ENCODE measurements around the gene FNBP1L. TPM values are rescaled to one million over a fixed set of nuclear protein-coding genes. Genes with fewer than 3 reads are reported as not detected.

The FNBP1L gene
- total and polyA plus RNA-seq, 10 of the 15 experiments (the other 5 are each of a cell fraction or from before 2014, with no cell fraction given): 0.02 to 0.12 (median 0.07) TPM; not detected in 4

- TF ChIP-seq HCFC1 (IDR thresholded peaks at IDR 0.05; ENCODE audit: low read length) (no peak), ZBED1 (IDR thresholded peaks at IDR 0.05; ENCODE audit: borderline replicate concordance) (no peak)
- SMC1A ChIA-PET (ENCODE audit: uncharacterized antibody, unreplicated experiment): no interaction called here
- Histone ChIP-seq H3K4me1 (ENCODE audit: control insufficient read depth, insufficient read depth, low read length) (no peaks in the 10 kb centered on the region), H3K79me2 (ENCODE audit: control insufficient read depth, insufficient read depth, low read length) (no peaks in the 10 kb centered on the region), H3K36me3 (ENCODE audit: control insufficient read depth in 2 of 2, insufficient read depth in 2 of 2, low read length in 1 of 2) (no peaks in the 10 kb centered on the region), H3K27ac (ENCODE audit: control insufficient read depth, insufficient read depth) (no peak overlapping the region), H3K27me3 (replicated peaks in 1 of 2; ENCODE audit: control insufficient read depth in 2 of 2, insufficient read depth in 2 of 2, low read length in 1 of 2) (peaks cover 0 to 2% of the 10 kb centered on the region in 2 experiments; a peak in 2 of 4 replicates), H3K4me3 (no peak overlapping the region), H3K9me3 (replicated peaks; ENCODE audit: control insufficient read depth, insufficient read depth, low read length) (no peaks in the 10 kb centered on the region; the same call in 2 of the 3 replicates), H2AFZ (ENCODE audit: control insufficient read depth, low read depth, low read length) (no peak overlapping the region), H3K4me2 (ENCODE audit: control insufficient read depth, insufficient read depth) (no peak overlapping the region), H4K20me1 (ENCODE audit: control insufficient read depth, insufficient read depth) (no peaks in the 10 kb centered on the region), H3K9ac (ENCODE audit: control insufficient read depth, insufficient read depth, low read length) (no peak overlapping the region)
- no peak for DNase-seq (ENCODE audit: low read depth, low spot score)
- POLR2A ChIA-PET: no interaction called here
- ATAC-seq: no peak
- intact Hi-C loops (cut with micrococcal nuclease; ENCODE audit: unreplicated experiment): loop anchor here (2.0 kb wide), 2 partner anchors 180 to 376 kb away; no protein-coding TSS in a partner anchor
- 31% methylated on average over 3 of the region's 3 CpGs for WGBS (ENCODE audit: insufficient coverage, insufficient replicate concordance, low lambda C conversion rate, missing lambda C conversion rate)
- RAD21 ChIA-PET (ENCODE audit: unreplicated experiment): no interaction called here
- CTCF ChIA-PET: interaction anchor here (0.7 to 1.1 kb wide), 3 partner anchors 23 to 404 kb away, joined by 3 read pairs; no protein-coding TSS in a partner anchor
- in situ Hi-C loops (cut with MboI): loop anchor here (25.0 kb wide), 1 partner anchor 399 kb away; no protein-coding TSS in a partner anchor
- no peak for FAIRE-seq
- BruUV-seq (replicated peaks): no TSS peak
Observed at GRCh38 chr1:93438716-93439115, 9.2 kb upstream of the FNBP1L start.

- 59% methylated on average over 4 of the region's 4 CpGs for WGBS (ENCODE audit: insufficient coverage, insufficient replicate concordance, low lambda C conversion rate, missing lambda C conversion rate)
- no peak overlapping the region for H3K4me2 ChIP-seq (ENCODE audit: control insufficient read depth, insufficient read depth)
- ATAC-seq (no peak), FAIRE-seq (no peak), DNase-seq (ENCODE audit: low read depth, low spot score) (no peak)
- no TSS peak for BruUV-seq (replicated peaks)
- H3K27me3 ChIP-seq (replicated peaks in 1 of 2; ENCODE audit: control insufficient read depth in 2 of 2, insufficient read depth in 2 of 2, low read length in 1 of 2): peaks cover 0 to 2% of the 10 kb centered on the region in 2 experiments; a peak in 2 of 4 replicates
- intact Hi-C loops (cut with micrococcal nuclease; ENCODE audit: unreplicated experiment) (no loop called here), in situ Hi-C loops (cut with MboI) (loop anchor here (25.0 kb wide), 1 partner anchor 397 kb away; no protein-coding TSS in a partner anchor)
- H4K20me1 ChIP-seq (ENCODE audit: control insufficient read depth, insufficient read depth): no peaks in the 10 kb centered on the region
- H3K4me1 ChIP-seq (ENCODE audit: control insufficient read depth, insufficient read depth, low read length): no peaks in the 10 kb centered on the region
- ChIA-PET POLR2A (no interaction called here), RAD21 (ENCODE audit: unreplicated experiment) (no interaction called here), SMC1A (ENCODE audit: uncharacterized antibody, unreplicated experiment) (no interaction called here), CTCF (interaction anchor here (1.9 kb wide), 1 partner anchor 9 kb away, joined by 4 read pairs; no protein-coding TSS in a partner anchor)
- no peaks in the 10 kb centered on the region for H3K36me3 ChIP-seq (ENCODE audit: control insufficient read depth in 2 of 2, insufficient read depth in 2 of 2, low read length in 1 of 2)
- TF ChIP-seq RAD51 (IDR thresholded peaks at IDR 0.05) (no peak), BHLHE40 (IDR thresholded peaks at IDR 0.05; ENCODE audit: borderline replicate concordance in 1 of 2, low read depth in 2 of 2, low read length in 1 of 2) (no peak), E2F4 (IDR thresholded peaks at IDR 0.05; ENCODE audit: low read depth, low read length) (no peak), LARP7 (IDR thresholded peaks at IDR 0.05) (no peak), SUPT20H (IDR thresholded peaks at IDR 0.05; ENCODE audit: borderline replicate concordance, control insufficient read depth, low read depth, low read length) (no peak), GATAD2B (conservative IDR thresholded peaks at IDR 0.05; ENCODE audit: low read depth) (no peak), SMAD5 (IDR thresholded peaks at IDR 0.05; ENCODE audit: low read depth) (no peak)
- H2AFZ ChIP-seq (ENCODE audit: control insufficient read depth, low read depth, low read length): no peak overlapping the region
- no peak overlapping the region for H3K27ac ChIP-seq (ENCODE audit: control insufficient read depth, insufficient read depth)
- H3K9ac ChIP-seq (ENCODE audit: control insufficient read depth, insufficient read depth, low read length): no peak overlapping the region
- H3K9me3 ChIP-seq (replicated peaks; ENCODE audit: control insufficient read depth, insufficient read depth, low read length): no peaks in the 10 kb centered on the region
- no peak overlapping the region for H3K4me3 ChIP-seq
- H3K79me2 ChIP-seq (ENCODE audit: control insufficient read depth, insufficient read depth, low read length): no peaks in the 10 kb centered on the region
Observed at GRCh38 chr1:93440272-93440671, 7.6 kb upstream of the FNBP1L start.

Measured in GM12878 (cell line).